HEK293T (cell line): Measurements from ENCODE around the gene ZNF326.
"Not testable (repeated sequence)": the region's sequence is repeated elsewhere in the genome, so short reads cannot be mapped to it uniquely, and the experiment has no call there.

ENCODE experiments used
- CTCF ChIA-PET: fragments of 350-600 bp; formaldehyde crosslinking; extraction: SDS; loops from one replicate; lab custom pipeline; 2021; ENCODE audit warnings: antibody characterized with exemption, inconsistent platforms; lab: Yijun Ruan, JAX
- POLR2A ChIA-PET: fragments of 350-600 bp; formaldehyde crosslinking; extraction: SDS; loops from one replicate; lab custom pipeline; 2020; ENCODE audit warnings: antibody characterized with exemption, inconsistent platforms; lab: Yijun Ruan, JAX
- DNase-seq: peaks from one replicate; pipeline ENCODE4 v3.0.0; 2012; ENCODE audit warnings: mixed read lengths; ENCODE audit errors: extremely low spot score
- ARNT ChIP-seq: fragments of 450-650 bp; IDR thresholded peaks from 2 replicates; pipeline ENCODE4 v1.6.1; 2017; ENCODE audit warnings: mild to moderate bottlenecking
- BHLHE40 ChIP-seq: fragments of 450-650 bp; IDR thresholded peaks from 2 replicates; pipeline ENCODE4 v1.6.1; 2016; ENCODE audit warnings: mild to moderate bottlenecking, moderate library complexity, borderline replicate concordance
- CTBP1 ChIP-seq: fragments of 450-650 bp; IDR thresholded peaks from 2 replicates; pipeline ENCODE4 v1.6.1; 2016; ENCODE audit warnings: borderline replicate concordance
- ELF4 ChIP-seq: fragments of 450-650 bp; IDR thresholded peaks from 2 replicates; pipeline ENCODE4 v1.6.1; 2017; ENCODE audit warnings: antibody characterized with exemption
- FOXA1 ChIP-seq: fragments of 450-650 bp; IDR thresholded peaks from 2 replicates; pipeline ENCODE4 v1.6.1; 2016; ENCODE audit warnings: mild to moderate bottlenecking
- FOXK2 ChIP-seq: fragments of 450-650 bp; IDR thresholded peaks from 2 replicates; pipeline ENCODE4 v1.6.1; 2016; ENCODE audit warnings: mild to moderate bottlenecking
- FOXM1 ChIP-seq: fragments of 450-650 bp; IDR thresholded peaks from 2 replicates; pipeline ENCODE4 v1.6.1; 2017; ENCODE audit warnings: mild to moderate bottlenecking, borderline replicate concordance
- HDGF ChIP-seq: fragments of 450-650 bp; IDR thresholded peaks from 2 replicates; pipeline ENCODE4 v1.6.1; 2017; ENCODE audit warnings: antibody characterized with exemption, borderline replicate concordance
- L3MBTL2 ChIP-seq: fragments of 450-650 bp; conservative IDR thresholded peaks from 2 replicates; pipeline ENCODE4 v1.6.1; 2016; ENCODE audit warnings: mild to moderate bottlenecking
- LEF1 ChIP-seq: fragments of 450-650 bp; IDR thresholded peaks from 2 replicates; pipeline ENCODE4 v1.6.1; 2017; ENCODE audit warnings: mild to moderate bottlenecking, borderline replicate concordance
- NFRKB ChIP-seq: fragments of 450-650 bp; IDR thresholded peaks from 2 replicates; pipeline ENCODE4 v1.6.1; 2016; ENCODE audit warnings: mild to moderate bottlenecking, moderate library complexity
- SP1 ChIP-seq: fragments of 450-650 bp; IDR thresholded peaks from 2 replicates; pipeline ENCODE4 v1.6.1; 2017
- SUZ12 ChIP-seq: fragments of 450-650 bp; IDR thresholded peaks from 2 replicates; pipeline ENCODE4 v1.6.1; 2016; ENCODE audit warnings: mild to moderate bottlenecking
- TARDBP ChIP-seq: fragments of 450-650 bp; IDR thresholded peaks from 2 replicates; pipeline ENCODE4 v1.6.1; 2016
- ZNF384 ChIP-seq: fragments of 450-650 bp; IDR thresholded peaks from 2 replicates; pipeline ENCODE4 v1.6.1; 2016
- TF ChIP-seq, protein P1 (sequence below): fragments of 450-650 bp; IDR thresholded peaks from 2 replicates; pipeline ENCODE4 v1.6.1; 2016

The ZNF326 gene

DNA sequence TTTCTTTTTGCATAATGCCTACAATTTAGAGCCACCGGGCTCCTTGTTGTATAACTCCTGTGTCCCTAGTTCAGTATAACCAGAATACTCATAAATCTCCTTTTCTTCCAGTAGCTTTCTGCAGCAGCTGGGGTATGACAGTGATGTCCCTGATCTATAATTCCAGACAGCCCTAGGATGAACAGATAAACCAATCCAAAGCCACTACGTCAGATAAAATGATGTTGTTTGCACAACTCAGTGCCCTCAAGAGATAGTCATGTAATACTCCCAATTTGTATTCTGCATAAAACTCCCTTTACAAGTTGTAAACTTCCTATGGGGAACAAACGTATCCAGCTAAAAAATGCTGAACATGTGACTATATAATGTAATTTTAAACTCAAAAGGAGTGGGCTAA lies 44.7 kb downstream of the ZNF326 start:
- DNase-seq, result no peak
- POLR2A ChIA-PET, result no interaction called here
- CTCF ChIA-PET, result no interaction called here
- no peak for TF ChIP-seq SP1
- TF ChIP-seq ARNT, result no peak

DNA sequence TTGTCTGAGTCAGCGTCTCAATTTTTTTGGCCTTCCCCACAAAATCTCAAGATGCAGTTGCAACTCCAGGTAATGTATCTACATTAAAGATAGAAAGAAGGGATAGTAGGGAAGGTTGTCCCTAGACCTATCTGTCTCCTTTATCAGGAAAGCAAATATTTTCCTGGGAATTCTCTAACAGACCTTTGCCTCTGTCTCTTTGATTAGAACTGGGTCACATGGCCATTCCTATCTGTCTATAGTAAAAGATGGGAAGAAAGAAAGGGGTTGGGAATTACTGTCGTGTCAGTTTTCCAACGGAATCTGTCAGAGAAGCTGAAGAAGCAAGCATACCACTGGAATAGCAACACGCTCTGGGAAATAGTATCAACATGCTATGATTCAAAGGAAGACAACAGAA lies 48.7 kb downstream of the ZNF326 start:
- ChIA-PET POLR2A (no interaction called here), CTCF (no interaction called here)
- no peak for DNase-seq
- TF ChIP-seq ELF4 (no peak), HDGF (no peak), SUZ12 (no peak), NFRKB (no peak), ZNF384 (no peak)

- TF ChIP-seq BHLHE40 (no peak), NFRKB (no peak), LEF1 (no peak), FOXK2 (no peak), TARDBP (no peak), CTBP1 (no peak)
- POLR2A ChIA-PET, result no interaction called here
- no peak for DNase-seq
- CTCF ChIA-PET, result interaction anchor here (1.1 kb wide), 1 partner anchor 1121 kb away, joined by 3 read pairs; no protein-coding TSS in a partner anchor
Measured at GRCh38 chr1:90044346-90044745, 49.4 kb downstream of the ZNF326 start.

- ChIA-PET POLR2A (no interaction called here), CTCF (interaction anchor here (0.6 to 1.5 kb wide), 6 partner anchors 9 to 570 kb away, joined by 3 to 10 read pairs (median 3); no protein-coding TSS in a partner anchor)
- TF ChIP-seq L3MBTL2, result no peak
- no peak for TF ChIP-seq LEF1
- TF ChIP-seq, protein P1, sequence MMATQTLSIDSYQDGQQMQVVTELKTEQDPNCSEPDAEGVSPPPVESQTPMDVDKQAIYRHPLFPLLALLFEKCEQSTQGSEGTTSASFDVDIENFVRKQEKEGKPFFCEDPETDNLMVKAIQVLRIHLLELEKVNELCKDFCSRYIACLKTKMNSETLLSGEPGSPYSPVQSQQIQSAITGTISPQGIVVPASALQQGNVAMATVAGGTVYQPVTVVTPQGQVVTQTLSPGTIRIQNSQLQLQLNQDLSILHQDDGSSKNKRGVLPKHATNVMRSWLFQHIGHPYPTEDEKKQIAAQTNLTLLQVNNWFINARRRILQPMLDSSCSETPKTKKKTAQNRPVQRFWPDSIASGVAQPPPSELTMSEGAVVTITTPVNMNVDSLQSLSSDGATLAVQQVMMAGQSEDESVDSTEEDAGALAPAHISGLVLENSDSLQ, result peak; percentile 83
- no peak for TF ChIP-seq HDGF
- DNase-seq, result peak; percentile 43
Measured at GRCh38 chr1:90045853-90046563, 51.1 kb downstream of the ZNF326 start.

DNA sequence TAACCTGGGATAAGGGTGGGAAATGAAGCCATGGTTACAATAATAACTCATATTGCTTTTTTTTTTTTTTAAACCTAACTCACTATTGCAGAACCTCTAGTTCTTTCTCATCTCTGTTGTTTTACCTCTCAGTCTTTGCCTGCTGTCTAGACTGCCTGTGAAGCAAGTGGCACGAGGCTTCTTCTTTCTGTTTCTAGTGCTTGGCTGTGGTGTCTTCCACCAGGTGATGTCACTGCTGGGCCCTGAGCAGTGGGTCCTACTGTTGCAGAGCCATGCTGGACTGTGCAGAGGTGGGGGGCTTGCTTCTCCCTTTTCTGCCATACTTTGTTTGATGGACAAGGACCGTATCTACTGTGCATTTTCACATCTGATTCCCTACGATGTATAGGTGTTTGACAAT lies 51.7 kb downstream of the ZNF326 start:
- DNase-seq, result no peak
- ChIA-PET POLR2A (no interaction called here), CTCF (interaction anchor here (0.6 to 1.5 kb wide), 3 partner anchors 9 to 86 kb away, joined by 3 to 10 read pairs (median 3); no protein-coding TSS in a partner anchor)
- TF ChIP-seq ELF4 (no peak), BHLHE40 (no peak), ARNT (no peak), LEF1 (no peak), ZNF384 (no peak), FOXK2 (no peak), TARDBP (no peak), CTBP1 (no peak), HDGF (no peak), SUZ12 (no peak), NFRKB (no peak), FOXA1 (no peak), L3MBTL2 (no peak), FOXM1 (no peak), SP1 (no peak)
- TF ChIP-seq, protein P1, result no peak

GRCh38 chr1:90048043-90048442 lies 53.1 kb downstream of the ZNF326 start:
- TF ChIP-seq, protein P1, result no peak
- TF ChIP-seq NFRKB (no peak), ZNF384 (no peak), FOXA1 (no peak), SP1 (no peak)
- no peak for DNase-seq
- CTCF ChIA-PET, result no interaction called here
- POLR2A ChIA-PET, result no interaction called here

GRCh38 chr1:90062700-90063643 lies 68.1 kb downstream of the ZNF326 start:
- POLR2A ChIA-PET, CTCF ChIA-PET: not testable (repeated sequence)

GRCh38 chr1:90064109-90064508 lies 69.2 kb downstream of the ZNF326 start:
- DNase-seq, POLR2A ChIA-PET, CTCF ChIA-PET: not testable (repeated sequence)

More at GRCh38 chr1:90062700-90063643, 68.1 kb downstream of the ZNF326 start:
- not testable (repeated sequence) for DNase-seq
